Prostate gland (tissue), 2 donors: Measurements from ENCODE around the gene GFER.

Experiments used
- POLR2A ChIP-seq: fragments of 450-650 bp; IDR thresholded peaks from one replicate; pipeline ENCODE4 v1.6.1; 2016; ENCODE audit warnings: antibody characterized with exemption, mild to moderate bottlenecking
- TF ChIP-seq, protein P1 (sequence below), 4 experiments: fragments of 200-600 bp in 2 of 4; fragments of 450-650 bp in 2 of 4; sonication (generic) in 2 of 4; IDR thresholded peaks; 1 replicate in 3 of 4; 2 replicates in 1 of 4; pipeline ENCODE4 v1.5.1; 2016 to 2019; ENCODE audit warnings: antibody characterized with exemption in 4 of 4, mild to moderate bottlenecking in 2 of 4, moderate library complexity in 2 of 4

DNA sequence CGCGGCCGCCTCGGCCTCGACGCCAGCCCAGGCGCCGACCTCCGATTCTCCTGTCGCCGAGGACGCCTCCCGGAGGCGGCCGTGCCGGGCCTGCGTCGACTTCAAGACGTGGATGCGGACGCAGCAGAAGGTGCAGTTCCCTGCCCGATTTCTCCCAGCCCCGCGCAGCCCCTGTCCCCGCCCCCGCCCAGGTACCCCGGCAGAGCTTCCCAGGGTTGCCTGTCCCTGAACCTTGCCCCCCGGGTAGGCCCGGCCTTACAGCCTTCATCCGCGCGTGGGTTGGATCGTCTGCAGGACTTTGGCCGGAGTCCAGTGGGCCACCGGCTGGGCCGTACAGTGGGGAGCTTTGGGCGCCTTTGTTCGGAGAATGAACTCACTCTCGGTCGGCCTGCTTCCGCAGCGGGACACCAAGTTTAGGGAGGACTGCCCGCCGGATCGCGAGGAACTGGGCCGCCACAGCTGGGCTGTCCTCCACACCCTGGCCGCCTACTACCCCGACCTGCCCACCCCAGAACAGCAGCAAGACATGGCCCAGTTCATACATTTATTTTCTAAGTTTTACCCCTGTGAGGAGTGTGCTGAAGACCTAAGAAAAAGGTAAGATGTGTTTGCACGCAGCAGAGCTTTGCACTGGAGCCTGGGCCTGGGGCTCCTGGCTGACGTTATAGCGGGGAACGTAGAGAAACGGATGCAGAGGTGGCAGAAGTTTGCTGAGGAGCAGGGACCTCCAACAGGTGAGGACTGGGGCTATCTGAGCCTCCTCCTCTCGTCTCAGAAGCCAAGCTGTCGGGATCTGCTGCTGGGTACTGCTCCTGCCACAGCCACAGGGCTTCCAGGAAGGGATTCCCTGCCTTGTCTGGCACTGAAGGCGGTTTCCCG, 593 bp downstream of the GFER start:
- TF ChIP-seq, protein P1, sequence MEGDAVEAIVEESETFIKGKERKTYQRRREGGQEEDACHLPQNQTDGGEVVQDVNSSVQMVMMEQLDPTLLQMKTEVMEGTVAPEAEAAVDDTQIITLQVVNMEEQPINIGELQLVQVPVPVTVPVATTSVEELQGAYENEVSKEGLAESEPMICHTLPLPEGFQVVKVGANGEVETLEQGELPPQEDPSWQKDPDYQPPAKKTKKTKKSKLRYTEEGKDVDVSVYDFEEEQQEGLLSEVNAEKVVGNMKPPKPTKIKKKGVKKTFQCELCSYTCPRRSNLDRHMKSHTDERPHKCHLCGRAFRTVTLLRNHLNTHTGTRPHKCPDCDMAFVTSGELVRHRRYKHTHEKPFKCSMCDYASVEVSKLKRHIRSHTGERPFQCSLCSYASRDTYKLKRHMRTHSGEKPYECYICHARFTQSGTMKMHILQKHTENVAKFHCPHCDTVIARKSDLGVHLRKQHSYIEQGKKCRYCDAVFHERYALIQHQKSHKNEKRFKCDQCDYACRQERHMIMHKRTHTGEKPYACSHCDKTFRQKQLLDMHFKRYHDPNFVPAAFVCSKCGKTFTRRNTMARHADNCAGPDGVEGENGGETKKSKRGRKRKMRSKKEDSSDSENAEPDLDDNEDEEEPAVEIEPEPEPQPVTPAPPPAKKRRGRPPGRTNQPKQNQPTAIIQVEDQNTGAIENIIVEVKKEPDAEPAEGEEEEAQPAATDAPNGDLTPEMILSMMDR (IDR thresholded peaks at IDR 0.05) = no peak
- no peak for TF ChIP-seq POLR2A
